Activated naive CD4-positive, alpha-beta T cell treated with anti-CD3 and anti-CD28 coated beads for 36 hours (primary cell): ENCODE measurements around the gene RTP3. TPM values are rescaled to one million over a fixed set of nuclear protein-coding genes. Genes with fewer than 3 reads are reported as not detected.
A peak's percentile ranks its signal among the peaks of the same experiment; 100 is the strongest.
"Not testable (repeated sequence)": the region's sequence is repeated elsewhere in the genome, so short reads cannot be mapped to it uniquely, and the experiment has no call there.

Experiments
- CTCF ChIA-PET: fragments of 350-600 bp; sonication (Branson Sonifier 250); formaldehyde crosslinking; loops from one replicate; lab custom pipeline; 2021; ENCODE audit warnings: antibody characterized with exemption; lab: Charles Lee
- DNase-seq: peaks from one replicate; pipeline ENCODE4 v3.0.0-alpha.2; 2020
- H3K27ac Mint-ChIP-seq: one replicate; pipeline ENCODE4 v1.8.0; 2021; ENCODE audit warnings: mild to moderate bottlenecking, mixed read lengths
- H3K27me3 Mint-ChIP-seq: one replicate; pipeline ENCODE4 v1.8.0; 2021; ENCODE audit warnings: low read depth, mixed read lengths
- H3K36me3 Mint-ChIP-seq: one replicate; pipeline ENCODE4 v1.8.0; 2021; ENCODE audit warnings: low read depth, mixed read lengths
- H3K4me1 Mint-ChIP-seq: one replicate; pipeline ENCODE4 v1.8.0; 2021; ENCODE audit warnings: low read depth, mixed read lengths
- H3K4me3 Mint-ChIP-seq: one replicate; pipeline ENCODE4 v1.8.0; 2021; ENCODE audit warnings: mild to moderate bottlenecking, moderate library complexity, mixed read lengths
- H3K9me3 Mint-ChIP-seq: one replicate; pipeline ENCODE4 v1.8.0; 2021; ENCODE audit warnings: mixed read lengths
- intact Hi-C: fragments of 100-400 bp; cut with micrococcal nuclease; formaldehyde crosslinking; loops from one replicate; pipeline ENCODE4 v1.15.1; 2023
- total RNA-seq, 2 experiments: library from RNA; stranded (reverse); gene quantifications; one replicate each; pipeline ENCODE4 v1.2.3, GENCODE V29; 2021

The RTP3 gene
- total RNA-seq, 2 experiments from 2014 or later = not detected

GRCh38 chr3:46484388-46484787 lies 13.4 kb upstream of the RTP3 start:
- peaks cover 4% of the 10 kb centered on the region for H3K27me3 Mint-ChIP-seq
- CTCF ChIA-PET = interaction anchor here (0.9 to 1.0 kb wide), 2 partner anchors 12 to 22 kb away, joined by 3 to 4 read pairs; no protein-coding TSS in a partner anchor
- H3K27ac Mint-ChIP-seq = no peak overlapping the region
- intact Hi-C loops = loop anchor here (10.0 kb wide), 1 partner anchor 210 kb away; the partner anchor contains the start of gene ALS2CL
- H3K4me1 Mint-ChIP-seq = peaks cover 10% of the 10 kb centered on the region
- no peak for DNase-seq
- no peak overlapping the region for H3K4me3 Mint-ChIP-seq
- no peaks in the 10 kb centered on the region for H3K36me3 Mint-ChIP-seq
- no peaks in the 10 kb centered on the region for H3K9me3 Mint-ChIP-seq

- Mint-ChIP-seq H3K27ac (no peak overlapping the region), H3K4me1 (peaks cover 15% of the 10 kb centered on the region), H3K36me3 (no peaks in the 10 kb centered on the region), H3K9me3 (no peaks in the 10 kb centered on the region), H3K27me3 (peaks cover 4% of the 10 kb centered on the region), H3K4me3 (no peak overlapping the region)
- intact Hi-C loops = loop anchor here (5.0 to 10.0 kb wide), 2 partner anchors 210 to 422 kb away; partner anchors contain the start of gene ALS2CL
- CTCF ChIA-PET = interaction anchor here (0.8 to 5.7 kb wide), 4 partner anchors 11 to 98 kb away, joined by 3 to 103 read pairs (median 4); no protein-coding TSS in a partner anchor
- no peak for DNase-seq
Observed at GRCh38 chr3:46484911-46485778, 12.6 kb upstream of the RTP3 start.

- H3K27me3 Mint-ChIP-seq = peaks cover 4% of the 10 kb centered on the region
- H3K4me3 Mint-ChIP-seq = no peak overlapping the region
- no peak for DNase-seq
- intact Hi-C loops = loop anchor here (5.0 to 10.0 kb wide), 2 partner anchors 209 to 422 kb away; partner anchors contain the start of gene ALS2CL
- no peak overlapping the region for H3K27ac Mint-ChIP-seq
- no peaks in the 10 kb centered on the region for H3K36me3 Mint-ChIP-seq
- CTCF ChIA-PET = interaction anchor here (5.7 kb wide), 1 partner anchor 75 kb away, joined by 103 read pairs; no protein-coding TSS in a partner anchor
- no peaks in the 10 kb centered on the region for H3K9me3 Mint-ChIP-seq
- H3K4me1 Mint-ChIP-seq = peaks cover 15% of the 10 kb centered on the region
Observed at GRCh38 chr3:46485779-46486175, 12.0 kb upstream of the RTP3 start.

- H3K4me3 Mint-ChIP-seq = peak overlapping the region; percentile 21
- H3K9me3 Mint-ChIP-seq = no peaks in the 10 kb centered on the region
- DNase-seq = peak; percentile 98
- H3K4me1 Mint-ChIP-seq = peaks cover 15% of the 10 kb centered on the region
- H3K27me3 Mint-ChIP-seq = peaks cover 4% of the 10 kb centered on the region
- H3K36me3 Mint-ChIP-seq = no peaks in the 10 kb centered on the region
- H3K27ac Mint-ChIP-seq = no peak overlapping the region
- CTCF ChIA-PET = interaction anchor here (0.5 to 5.7 kb wide), 65 partner anchors 9 to 1048 kb away, joined by 3 to 181 read pairs (median 5); partner anchors contain the start of genes LTF and RTP3
- intact Hi-C loops = loop anchor here (1.0 to 10.0 kb wide), 4 partner anchors 69 to 418 kb away; partner anchors contain the start of gene ALS2CL
Observed at GRCh38 chr3:46488735-46489361, 8.9 kb upstream of the RTP3 start.

- Mint-ChIP-seq H3K4me3 (no peak overlapping the region), H3K9me3 (no peaks in the 10 kb centered on the region)
Observed at GRCh38 chr3:46489381-46489780, 8.4 kb upstream of the RTP3 start.

GRCh38 chr3:46489875-46490274 lies 7.9 kb upstream of the RTP3 start:
- H3K4me1 Mint-ChIP-seq = peaks cover 15% of the 10 kb centered on the region
- no peak for DNase-seq
- CTCF ChIA-PET = interaction anchor here (0.7 to 5.7 kb wide), 32 partner anchors 8 to 870 kb away, joined by 3 to 181 read pairs (median 5); partner anchors contain the start of genes LTF and RTP3
- H3K9me3 Mint-ChIP-seq = no peaks in the 10 kb centered on the region
- H3K36me3 Mint-ChIP-seq = no peaks in the 10 kb centered on the region
- intact Hi-C loops = loop anchor here (5.0 to 10.0 kb wide), 2 partner anchors 205 to 417 kb away; partner anchors contain the start of gene ALS2CL
- peaks cover 4% of the 10 kb centered on the region for H3K27me3 Mint-ChIP-seq
- no peak overlapping the region for H3K27ac Mint-ChIP-seq
- no peak overlapping the region for H3K4me3 Mint-ChIP-seq

More at GRCh38 chr3:46489381-46489780, 8.4 kb upstream of the RTP3 start:
- DNase-seq = no peak
- CTCF ChIA-PET = interaction anchor here (0.6 to 5.7 kb wide), 46 partner anchors 9 to 870 kb away, joined by 3 to 181 read pairs (median 5); partner anchors contain the start of genes LTF and RTP3
- no peak overlapping the region for H3K27ac Mint-ChIP-seq
- peaks cover 15% of the 10 kb centered on the region for H3K4me1 Mint-ChIP-seq
- peaks cover 4% of the 10 kb centered on the region for H3K27me3 Mint-ChIP-seq
- H3K36me3 Mint-ChIP-seq = no peaks in the 10 kb centered on the region
- intact Hi-C loops = loop anchor here (5.0 to 10.0 kb wide), 2 partner anchors 205 to 418 kb away; partner anchors contain the start of gene ALS2CL

- Mint-ChIP-seq H3K9me3 (no peaks in the 10 kb centered on the region), H3K4me1 (peaks cover 15% of the 10 kb centered on the region), H3K27ac (no peak overlapping the region), H3K4me3 (no peak overlapping the region), H3K27me3 (peaks cover 4% of the 10 kb centered on the region), H3K36me3 (no peaks in the 10 kb centered on the region)
- no peak for DNase-seq
- CTCF ChIA-PET = interaction anchor here (0.7 to 5.7 kb wide), 13 partner anchors 8 to 869 kb away, joined by 3 to 181 read pairs (median 8); partner anchors contain the start of gene RTP3
- intact Hi-C loops = no loop called here
Observed at GRCh38 chr3:46490338-46491084, 7.3 kb upstream of the RTP3 start.

GRCh38 chr3:46491089-46492070 lies 6.4 kb upstream of the RTP3 start:
- intact Hi-C loops = no loop called here

GRCh38 chr3:46492890-46493547 lies 4.8 kb upstream of the RTP3 start:
- no peak overlapping the region for H3K27ac Mint-ChIP-seq
- CTCF ChIA-PET = interaction anchor here (0.9 to 1.6 kb wide), 4 partner anchors 46 to 137 kb away, joined by 3 to 8 read pairs (median 5); no protein-coding TSS in a partner anchor
- H3K27me3 Mint-ChIP-seq = peaks cover under 1% of the 10 kb centered on the region
- H3K4me1 Mint-ChIP-seq = peaks cover 19% of the 10 kb centered on the region
- intact Hi-C loops = no loop called here
- no peaks in the 10 kb centered on the region for H3K36me3 Mint-ChIP-seq
- H3K4me3 Mint-ChIP-seq = no peak overlapping the region
- DNase-seq = no peak
- H3K9me3 Mint-ChIP-seq = no peaks in the 10 kb centered on the region

More at GRCh38 chr3:46491089-46492070, 6.4 kb upstream of the RTP3 start:
- peaks cover 4% of the 10 kb centered on the region for H3K27me3 Mint-ChIP-seq
- CTCF ChIA-PET = interaction anchor here (0.9 to 5.3 kb wide), 3 partner anchors 48 to 138 kb away, joined by 3 to 181 read pairs (median 7); no protein-coding TSS in a partner anchor
- H3K27ac Mint-ChIP-seq = no peak overlapping the region
- no peak overlapping the region for H3K4me3 Mint-ChIP-seq
- no peaks in the 10 kb centered on the region for H3K36me3 Mint-ChIP-seq
- H3K4me1 Mint-ChIP-seq = peaks cover 15% of the 10 kb centered on the region
- no peak for DNase-seq
- no peaks in the 10 kb centered on the region for H3K9me3 Mint-ChIP-seq

- CTCF ChIA-PET, H3K4me3 Mint-ChIP-seq: not testable (repeated sequence)
Observed at GRCh38 chr3:46494491-46494890, 3.3 kb upstream of the RTP3 start.

More at GRCh38 chr3:46494491-46494890, 3.3 kb upstream of the RTP3 start:
- H3K27ac Mint-ChIP-seq, H3K9me3 Mint-ChIP-seq, H3K4me1 Mint-ChIP-seq, H3K36me3 Mint-ChIP-seq, intact Hi-C loops, DNase-seq, H3K27me3 Mint-ChIP-seq: not testable (repeated sequence)
